Right lung (tissue), 5 donors: ENCODE results near the gene GREM1. TPM values are rescaled to one million over a fixed set of nuclear protein-coding genes. Genes with fewer than 3 reads are reported as not detected.

Source experiments
- DNase-seq, 2 donors: peaks; one replicate each; pipeline ENCODE4 v3.0.0-alpha.2; 2013
- polyA plus RNA-seq, 5 donors: library from polyadenylated mRNA; unstranded; fragments of 120-200 nt; gene quantifications; one replicate each; pipeline versions ENCODE4 v1.2.1 to v1.2.3, GENCODE V29; 2013; ENCODE audit warnings: inconsistent platforms in 1 of 5, low replicate concordance in 1 of 5; ENCODE audit not compliant: insufficient read length in 5 of 5, insufficient read depth in 1 of 5

GREM1 gene
- polyA plus RNA-seq, 5 donors: 0.01 to 0.18 (median 0.09) TPM

GRCh38 chr15:32781781-32782180, 64.0 kb downstream of the GREM1 start:
- DNase-seq: no peak

- DNase-seq: no peak
These were observed 66.8 kb downstream of the GREM1 start for GRCh38 chr15:32784581-32784980.

DNA sequence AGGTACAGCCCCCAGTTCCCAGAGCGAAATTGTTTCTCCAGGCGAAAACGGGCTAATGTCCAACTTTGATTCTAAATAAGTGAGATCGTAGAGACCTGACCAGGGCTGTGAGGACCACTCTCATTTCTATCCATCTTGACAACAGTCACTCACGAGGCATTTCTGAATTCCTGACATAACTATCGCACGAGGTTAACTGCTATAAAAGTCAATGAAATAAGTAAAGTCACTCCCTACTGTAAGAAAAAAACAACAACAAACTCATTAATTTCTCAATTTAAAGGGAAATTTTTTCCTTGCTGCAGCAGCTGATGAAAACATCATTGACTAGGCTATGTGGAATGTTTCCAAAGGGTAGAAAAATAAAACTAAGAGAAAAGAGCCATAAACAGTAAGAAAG, 69.1 kb downstream of the GREM1 start:
- DNase-seq: no peak

DNA sequence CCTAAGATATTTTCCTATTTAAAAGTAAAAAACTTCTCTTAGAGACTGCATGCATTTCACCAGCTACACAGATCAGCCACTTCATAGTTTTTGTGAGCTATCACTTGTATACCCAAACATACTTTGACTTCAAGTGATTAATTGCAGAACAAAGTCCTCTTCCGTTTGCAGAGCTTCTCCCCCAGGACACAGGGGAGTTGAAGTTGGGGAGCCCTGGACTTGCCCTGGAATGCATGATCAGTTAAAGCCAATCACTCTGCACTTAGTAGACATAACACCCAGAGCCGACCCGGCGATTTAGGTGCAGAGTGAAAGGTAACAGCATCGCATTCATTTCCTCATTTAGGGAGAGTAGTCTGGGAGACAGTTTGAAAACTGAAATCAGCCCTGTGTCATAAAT, 70.1 kb downstream of the GREM1 start:
- DNase-seq: no peak

- DNase-seq: no peak
These were observed 72.7 kb downstream of the GREM1 start for GRCh38 chr15:32790352-32790999.

GRCh38 chr15:32792436-32792835, 74.6 kb downstream of the GREM1 start:
- no peak for DNase-seq

Other genes with a start within 250 kb of the GREM1 start
- 10 to 100 TPM; 23.0 to 38.7 (median 31.3) TPM for gene GOLGA8N, start 124.5 kb upstream of the GREM1 start, polyA plus RNA-seq
- gene ARHGAP11A, start 102.5 kb upstream of the GREM1 start, polyA plus RNA-seq: 10 to 100 TPM; 19.5 to 55.2 (median 36.1) TPM
- gene SCG5, start 76.3 kb upstream of the GREM1 start, polyA plus RNA-seq: 10 to 100 TPM in 1 of 5 donors, 1 to 10 TPM in 4; 5.9 to 12.9 (median 7.4) TPM